GM19438 (cell line): ENCODE results near the gene NUP54.
A peak's percentile ranks its signal among the peaks of the same experiment; 100 is the strongest.

ENCODE experiments used
- ATAC-seq: cut with Tn5 transposase; IDR thresholded peaks from one replicate; pipeline ENCODE4 v1.9.1; 2021; ENCODE audit warnings: low read depth; ENCODE audit not compliant: unreplicated experiment

The NUP54 gene

GRCh38 chr4:76153356-76153755, 5.2 kb upstream of the NUP54 start:
- ATAC-seq: no peak

GRCh38 chr4:76147454-76148141, 599 bp downstream of the NUP54 start:
- peak; percentile 45 for ATAC-seq

- no peak for ATAC-seq
Measured at GRCh38 chr4:76144546-76144945, 3.7 kb downstream of the NUP54 start.

- no peak for ATAC-seq
Measured at GRCh38 chr4:76141241-76141640, 7.0 kb downstream of the NUP54 start.

GRCh38 chr4:76127754-76128153, 20.4 kb downstream of the NUP54 start:
- ATAC-seq: no peak

GRCh38 chr4:76125816-76126215, 22.4 kb downstream of the NUP54 start:
- no peak for ATAC-seq

- no peak for ATAC-seq
Measured at GRCh38 chr4:76120199-76120598, 28.0 kb downstream of the NUP54 start.

- ATAC-seq: no peak
Measured at GRCh38 chr4:76117536-76117935, 30.7 kb downstream of the NUP54 start.

GRCh38 chr4:76116821-76117220, 31.4 kb downstream of the NUP54 start:
- no peak for ATAC-seq

GRCh38 chr4:76108467-76109181, 39.6 kb downstream of the NUP54 start:
- ATAC-seq: no peak

- ATAC-seq: no peak
Measured at GRCh38 chr4:76106442-76106841, 41.8 kb downstream of the NUP54 start.

GRCh38 chr4:76105652-76106051, 42.5 kb downstream of the NUP54 start:
- ATAC-seq: no peak

- ATAC-seq: no peak
Measured at GRCh38 chr4:76096076-76096475, 52.1 kb downstream of the NUP54 start.

- ATAC-seq: no peak
Measured at GRCh38 chr4:76095568-76095967, 52.6 kb downstream of the NUP54 start.

GRCh38 chr4:76091052-76091451, 57.1 kb downstream of the NUP54 start:
- ATAC-seq: no peak

- no peak for ATAC-seq
Measured at GRCh38 chr4:76090241-76090691, 57.9 kb downstream of the NUP54 start.

GRCh38 chr4:76088719-76089118, 59.5 kb downstream of the NUP54 start:
- ATAC-seq: no peak

GRCh38 chr4:76087007-76087769, 61.0 kb downstream of the NUP54 start:
- ATAC-seq: no peak

GRCh38 chr4:76084542-76084941, 63.7 kb downstream of the NUP54 start:
- ATAC-seq: no peak

GRCh38 chr4:76083386-76083988, 64.7 kb downstream of the NUP54 start:
- no peak for ATAC-seq

- no peak for ATAC-seq
Measured at GRCh38 chr4:76078033-76078613, 70.1 kb downstream of the NUP54 start.
